ENCODE measurements around the gene CXCL14.

GRCh38 chr5:135584276-135584675 lies 5.5 kb upstream of the CXCL14 start:
- TF ChIP-seq EZH2 (IDR thresholded peaks at IDR 0.05; ENCODE audit: insufficient read depth, poor library complexity, severe bottlenecking) (no peak), EZH2phosphoT487 (IDR thresholded peaks at IDR 0.05; ENCODE audit: insufficient read depth, low read depth) (no peak)
